HG03097 (cell line): Measurements from ENCODE around the gene LYSET.
"Not testable (repeated sequence)": the region's sequence is repeated elsewhere in the genome, so short reads cannot be mapped to it uniquely, and the experiment has no call there.

Source experiments
- ATAC-seq: cut with Tn5 transposase; IDR thresholded peaks from one replicate; pipeline ENCODE4 v1.9.1; 2021; ENCODE audit not compliant: unreplicated experiment, low FRiP score

Gene LYSET

GRCh38 chr14:93165271-93166265 is 19.5 kb upstream of the LYSET start:
- not testable (repeated sequence) for ATAC-seq

DNA sequence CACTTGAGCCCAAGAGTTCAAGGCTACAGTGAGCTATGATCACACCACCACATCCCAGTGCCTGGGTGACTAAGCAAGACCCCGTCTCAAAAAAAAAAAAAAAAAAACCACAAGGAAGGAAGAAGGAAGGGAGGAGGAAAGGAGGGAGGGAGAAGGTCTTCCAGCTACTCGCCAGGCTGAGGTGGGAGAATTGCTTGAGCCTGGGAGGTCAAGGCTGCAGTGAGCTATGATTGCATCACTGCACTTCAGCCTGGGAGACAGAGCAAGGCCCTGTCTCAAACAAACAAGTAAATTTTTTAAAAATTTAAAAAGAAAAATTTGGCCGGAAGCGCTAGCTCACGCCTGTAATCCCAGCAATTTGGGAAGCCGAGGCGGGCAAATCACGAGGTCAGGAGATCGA is 16.5 kb upstream of the LYSET start:
- not testable (repeated sequence) for ATAC-seq

- ATAC-seq: not testable (repeated sequence)
Observed at GRCh38 chr14:93169619-93170018, 15.5 kb upstream of the LYSET start.

GRCh38 chr14:93170141-93170540 is 15.0 kb upstream of the LYSET start:
- ATAC-seq: not testable (repeated sequence)

DNA sequence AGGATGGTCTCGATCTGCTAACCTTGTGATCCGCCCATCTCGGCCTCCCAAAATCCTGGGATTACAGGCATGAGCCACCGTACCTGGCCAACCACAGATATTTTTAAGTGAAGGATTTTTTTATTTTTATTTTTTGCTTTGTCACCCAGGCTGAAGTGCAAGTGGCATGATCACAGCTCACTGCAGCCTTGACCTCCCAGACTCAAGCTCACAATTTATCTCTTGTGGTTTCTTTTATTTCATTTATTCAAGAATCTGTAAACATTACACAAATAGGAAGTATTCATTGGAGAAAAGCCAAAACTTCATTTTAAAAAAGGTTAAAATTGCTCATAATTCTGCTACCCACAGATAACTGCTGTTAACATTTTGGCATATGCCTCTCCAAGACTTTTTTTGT is 13.7 kb upstream of the LYSET start:
- no peak for ATAC-seq

DNA sequence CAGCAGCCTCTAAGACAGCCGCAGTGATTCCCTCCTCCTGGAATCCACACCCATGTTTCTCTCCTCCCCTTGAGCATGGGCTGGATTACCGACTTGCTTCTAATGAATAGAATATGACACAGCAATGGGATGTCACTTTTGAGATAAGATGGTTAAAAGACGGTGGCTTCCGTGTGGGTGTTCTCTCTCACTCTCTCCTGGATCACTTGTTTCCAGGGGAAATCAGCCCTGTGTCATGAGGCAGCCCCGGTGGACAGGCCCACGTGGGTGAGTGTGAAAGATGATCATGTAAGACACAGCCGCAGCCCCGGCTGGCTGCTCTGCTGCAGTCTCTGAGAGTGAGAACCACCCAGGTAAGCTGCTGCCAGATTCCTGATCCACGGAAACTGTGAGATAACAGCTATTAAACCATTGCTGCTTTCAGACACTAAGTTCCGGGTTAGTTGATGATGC is 11.1 kb upstream of the LYSET start:
- no peak for ATAC-seq

DNA sequence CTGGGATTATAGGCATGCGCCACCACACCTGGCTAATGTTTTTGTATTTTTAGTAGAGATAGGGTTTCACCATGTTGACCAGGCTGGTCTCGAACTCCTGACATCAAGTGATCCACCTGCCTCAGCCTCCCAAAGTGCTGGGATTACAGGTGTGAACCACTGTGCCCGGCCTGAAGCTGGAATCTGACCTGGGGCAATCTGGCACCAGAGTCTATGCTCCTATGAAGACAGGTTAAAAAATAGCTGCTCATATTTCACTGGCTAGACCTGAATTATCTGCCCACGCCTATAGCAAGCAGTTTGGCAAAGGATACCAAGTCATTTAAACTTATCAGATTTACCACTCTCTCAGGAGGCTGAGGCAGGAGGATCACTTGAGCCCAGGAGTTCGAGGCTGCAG is 10.4 kb upstream of the LYSET start:
- ATAC-seq: not testable (repeated sequence)

- ATAC-seq: no peak
Observed at GRCh38 chr14:93175492-93175891, 9.6 kb upstream of the LYSET start.

DNA sequence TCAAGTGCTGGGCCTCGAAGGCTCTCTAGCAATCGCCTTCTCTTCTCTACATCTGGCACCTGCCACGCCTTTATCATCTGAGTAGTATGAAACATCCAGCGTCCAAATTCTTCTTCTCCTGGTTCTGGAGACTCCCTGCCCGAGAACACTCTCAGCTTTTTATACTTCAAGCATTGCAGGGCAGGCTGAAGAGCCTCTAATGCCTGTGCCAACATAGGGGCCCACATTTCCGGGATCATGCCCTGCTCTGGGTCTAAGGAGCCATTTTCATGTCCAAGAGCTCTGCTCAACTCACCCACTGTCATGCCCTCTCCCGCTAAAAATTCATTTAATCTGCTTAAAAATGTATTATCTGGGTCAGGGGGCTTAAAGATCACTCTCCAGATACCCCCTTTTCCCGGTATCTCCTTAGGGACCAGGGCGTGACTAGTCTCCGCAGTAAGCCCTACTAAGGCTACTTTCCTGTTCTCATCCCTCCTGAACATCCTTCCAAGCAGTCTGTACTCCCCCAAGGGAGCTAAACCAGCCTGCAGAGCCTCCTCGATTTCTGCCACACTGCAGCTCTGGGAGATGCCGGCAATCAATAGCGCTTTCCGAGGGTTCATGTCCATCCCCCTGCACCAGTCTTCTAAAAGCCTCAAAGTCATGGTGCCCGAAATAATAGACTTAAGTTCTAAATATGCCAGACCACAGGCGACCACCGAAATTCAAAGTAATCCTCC is 1.4 kb upstream of the LYSET start:
- no peak for ATAC-seq

DNA sequence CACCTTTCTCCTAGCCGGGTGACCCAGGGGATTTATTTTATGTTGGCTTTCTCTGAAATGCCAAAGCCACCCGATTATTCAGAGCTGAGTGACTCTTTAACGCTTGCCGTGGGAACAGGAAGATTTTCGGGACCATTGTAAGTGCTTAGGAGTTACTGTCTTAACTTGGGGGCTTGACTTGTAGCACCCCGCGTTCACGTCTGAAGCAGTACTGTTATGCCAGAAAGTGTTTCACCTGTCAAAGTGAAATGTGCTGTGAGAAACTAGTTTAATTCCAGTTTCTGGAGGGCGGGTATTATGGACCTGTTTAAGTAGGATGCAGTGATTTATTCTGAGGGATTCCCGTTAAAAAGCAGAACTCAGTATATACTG is 218 bp downstream of the LYSET start:
- ATAC-seq: peak; percentile 4

DNA sequence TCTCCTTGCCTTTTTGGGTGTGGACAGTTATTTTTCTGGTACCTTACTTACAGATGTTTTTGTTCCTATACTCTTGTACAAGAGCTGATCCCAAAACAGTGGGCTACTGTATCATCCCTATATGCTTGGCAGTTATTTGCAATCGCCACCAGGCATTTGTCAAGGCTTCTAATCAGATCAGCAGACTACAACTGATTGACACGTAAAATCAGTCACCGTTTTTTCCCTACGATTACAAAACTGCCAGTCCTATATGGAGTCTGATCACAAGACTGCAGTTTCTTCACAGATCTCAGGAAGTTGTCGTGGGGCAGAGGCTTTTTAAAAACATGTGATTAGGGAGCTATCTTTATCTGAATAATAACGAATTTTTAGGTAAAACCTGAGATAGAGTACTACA is 1.3 kb downstream of the LYSET start:
- no peak for ATAC-seq

DNA sequence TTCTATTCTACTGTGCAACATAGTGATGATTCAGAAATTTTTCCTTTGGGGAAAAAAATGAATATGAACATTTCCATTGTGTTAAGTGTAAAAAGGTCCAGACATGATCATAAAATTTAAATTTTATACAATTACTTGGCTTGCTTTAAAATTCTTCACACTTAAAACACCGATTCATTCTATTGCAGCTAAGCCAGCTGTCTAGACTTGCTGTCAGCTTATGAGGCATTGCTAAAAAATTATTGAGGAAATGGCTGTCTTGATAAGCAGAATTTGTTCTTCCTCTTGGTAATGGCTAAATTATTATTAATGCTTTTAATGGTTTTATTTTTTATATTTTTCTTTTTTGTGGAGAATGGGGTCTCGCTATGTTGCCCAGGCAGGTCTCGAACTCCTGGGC is 1.8 kb downstream of the LYSET start:
- ATAC-seq: no peak

DNA sequence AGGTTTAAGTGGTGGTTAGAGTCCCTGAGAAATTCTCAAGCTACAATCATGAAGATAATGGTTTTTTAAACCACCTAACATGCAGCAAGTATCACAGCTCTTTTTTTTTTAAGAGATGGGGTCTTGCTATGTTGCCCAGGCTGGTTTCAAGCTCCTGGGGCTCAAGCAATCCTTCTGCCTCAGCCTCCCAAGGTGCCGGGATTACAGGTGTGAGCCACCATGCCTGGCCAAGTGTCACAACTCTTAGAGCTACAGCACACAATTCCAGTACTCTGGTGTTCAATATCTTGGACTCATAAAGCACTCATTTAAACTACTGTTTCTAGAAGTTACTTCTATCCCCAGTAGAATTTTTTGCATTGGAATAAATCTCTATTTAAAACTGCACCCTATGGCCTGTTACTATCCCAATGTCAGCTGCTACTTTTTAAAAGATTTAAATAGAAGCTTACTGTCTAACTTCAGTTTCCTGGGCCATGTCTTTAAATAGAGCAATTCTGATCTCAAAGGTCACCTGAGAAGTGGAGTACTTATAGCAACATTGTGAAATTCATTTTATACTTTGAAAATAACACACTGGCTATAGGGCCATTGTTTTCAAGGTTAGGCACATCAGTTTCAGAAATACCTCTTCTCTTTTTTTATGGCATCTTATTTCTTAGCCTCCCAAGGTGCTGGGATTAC is 10.3 kb downstream of the LYSET start:
- ATAC-seq: no peak

- no peak for ATAC-seq
Observed at GRCh38 chr14:93199031-93199430, 13.9 kb downstream of the LYSET start.

GRCh38 chr14:93200553-93200952 is 15.4 kb downstream of the LYSET start:
- no peak for ATAC-seq

- ATAC-seq: no peak
Observed at GRCh38 chr14:93201155-93201704, 16.1 kb downstream of the LYSET start.

- peak; percentile 82 for ATAC-seq
Observed at GRCh38 chr14:93206793-93207467, 21.8 kb downstream of the LYSET start, which contains the start of the genes GON7 and UBR7. Gene GON7 (minus strand): TSS chr14:93207065. CDS start chr14:93207037, 28 bp downstream. Gene UBR7 (plus strand): TSS chr14:93207256. CDS start chr14:93207292, 36 bp downstream.

DNA sequence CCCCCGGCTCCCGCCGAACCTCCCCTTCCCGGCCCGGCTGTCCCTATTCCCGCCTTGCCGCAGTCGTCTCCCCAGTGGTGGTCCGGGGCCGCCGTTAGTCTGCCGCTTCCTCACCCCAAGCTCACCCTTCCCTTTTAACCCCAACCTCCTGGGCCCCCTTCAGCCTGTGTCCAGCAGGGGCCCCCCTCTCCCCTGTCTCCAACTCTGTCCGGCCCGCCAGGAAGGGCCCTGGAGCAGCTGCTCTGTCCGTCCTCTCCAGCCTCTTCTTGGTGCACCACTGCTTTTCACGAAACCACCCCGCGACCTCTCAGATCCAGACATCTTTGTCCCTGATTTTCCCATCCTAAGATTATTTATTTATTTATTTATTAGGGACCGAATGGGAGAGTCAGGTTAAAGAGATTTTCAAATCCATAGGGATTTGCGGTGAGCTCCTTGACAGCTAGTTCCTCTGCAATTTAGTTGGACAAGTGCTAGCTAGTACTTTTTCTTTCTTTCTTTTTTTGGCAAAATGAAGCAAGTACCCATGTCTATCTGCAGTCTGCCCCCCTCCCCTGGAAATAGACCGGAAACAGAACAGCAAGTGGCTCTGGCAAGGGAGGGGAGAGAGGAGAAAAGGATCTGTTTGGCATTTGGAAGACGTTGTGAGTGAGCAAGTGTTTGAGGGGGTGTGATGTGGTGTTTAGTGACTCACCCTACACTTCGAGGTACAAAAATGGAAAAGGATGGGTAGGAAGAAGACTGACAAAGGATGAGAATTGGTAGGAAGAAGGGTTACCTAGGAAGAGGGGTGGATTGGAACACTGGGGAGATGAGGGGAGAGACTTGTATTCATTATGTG is 22.6 kb downstream of the LYSET start:
- ATAC-seq: peak; percentile 39

- peak; percentile 38 for ATAC-seq
Observed at GRCh38 chr14:93212432-93212831, 27.3 kb downstream of the LYSET start.
